Common myeloid progenitor, CD34-positive (primary cell): ENCODE results near the gene KCNIP1.
A peak's percentile ranks its signal among the peaks of the same experiment; 100 is the strongest.

Source experiments
- CTCF ChIA-PET: fragments of 350-600 bp; sonication (Branson Sonifier 250); formaldehyde crosslinking; loops from one replicate; lab custom pipeline; 2021; ENCODE audit warnings: antibody characterized with exemption; lab: Charles Lee
- POLR2A ChIA-PET: fragments of 350-600 bp; sonication (Branson Sonifier 250); formaldehyde crosslinking; loops from one replicate; lab custom pipeline; 2021; ENCODE audit warnings: antibody characterized with exemption; lab: Charles Lee
- DNase-seq, 3 donors: peaks; one replicate each; pipeline versions ENCODE4 v3.0.0 to v3.0.0-alpha.2; 2013
- H3K27ac ChIP-seq, 2 experiments: 1 replicate in 1 of 2; 2 replicates in 1 of 2; pipeline ENCODE4 v1.7.0; 2013; ENCODE audit warnings: inconsistent platforms in 2 of 2, low read length in 2 of 2, mild to moderate bottlenecking in 2 of 2, low read depth in 1 of 2, moderate library complexity in 1 of 2; ENCODE audit not compliant: severe bottlenecking in 2 of 2, insufficient read depth in 1 of 2, poor library complexity in 1 of 2
- H3K27me3 ChIP-seq, 5 experiments: replicated peaks in 2 of 5; 1 replicate in 3 of 5; 2 replicates in 2 of 5; pipeline versions ENCODE4 v1.6.1 to v1.7.0; 2013; ENCODE audit warnings: low read length in 4 of 5, mild to moderate bottlenecking in 2 of 5, moderate library complexity in 2 of 5, inconsistent platforms in 1 of 5; ENCODE audit not compliant: insufficient read depth in 5 of 5, control insufficient read depth in 4 of 5
- H3K36me3 ChIP-seq, 4 experiments: 1 replicate in 2 of 4; 2 replicates in 2 of 4; pipeline versions ENCODE4 v1.6.1 to v1.7.0; 2013; ENCODE audit warnings: low read length in 3 of 4, control low read depth in 1 of 4, mild to moderate bottlenecking in 1 of 4; ENCODE audit not compliant: control insufficient read depth in 4 of 4, insufficient read depth in 4 of 4
- H3K4me1 ChIP-seq, 4 experiments: 1 replicate in 3 of 4; 2 replicates in 1 of 4; pipeline versions ENCODE4 v1.6.1 to v1.7.1; 2013; ENCODE audit warnings: low read length in 3 of 4, mild to moderate bottlenecking in 3 of 4, control low read depth in 1 of 4, inconsistent platforms in 1 of 4, moderate library complexity in 1 of 4; ENCODE audit not compliant: control insufficient read depth in 4 of 4, insufficient read depth in 4 of 4; ENCODE audit errors: control extremely low read depth in 1 of 4
- H3K4me3 ChIP-seq, 7 experiments: 1 replicate in 4 of 7; 2 replicates in 3 of 7; pipeline versions ENCODE4 v1.5.1 to v1.7.0; 2013; ENCODE audit warnings: mild to moderate bottlenecking in 7 of 7, low read length in 6 of 7, moderate library complexity in 6 of 7, inconsistent platforms in 2 of 7, low read depth in 2 of 7, control low read depth in 1 of 7; ENCODE audit not compliant: insufficient read depth in 4 of 7, control insufficient read depth in 1 of 7; ENCODE audit errors: extremely low read depth in 1 of 7
- H3K9me3 ChIP-seq, 5 experiments: 1 replicate in 4 of 5; 2 replicates in 1 of 5; pipeline versions ENCODE4 v1.6.1 to v1.7.1; 2013; ENCODE audit warnings: low read length in 4 of 5, mild to moderate bottlenecking in 2 of 5, inconsistent platforms in 1 of 5, low read depth in 1 of 5, moderate library complexity in 1 of 5; ENCODE audit not compliant: control insufficient read depth in 4 of 5, insufficient read depth in 2 of 5; ENCODE audit errors: control extremely low read depth in 1 of 5
- WGBS: methylation state at CpG from one replicate; pipeline ENCODE4 v1.1.5; 2013; ENCODE audit not compliant: insufficient coverage; 5-methylcytosine and 5-hydroxymethylcytosine counted together

Gene KCNIP1

DNA sequence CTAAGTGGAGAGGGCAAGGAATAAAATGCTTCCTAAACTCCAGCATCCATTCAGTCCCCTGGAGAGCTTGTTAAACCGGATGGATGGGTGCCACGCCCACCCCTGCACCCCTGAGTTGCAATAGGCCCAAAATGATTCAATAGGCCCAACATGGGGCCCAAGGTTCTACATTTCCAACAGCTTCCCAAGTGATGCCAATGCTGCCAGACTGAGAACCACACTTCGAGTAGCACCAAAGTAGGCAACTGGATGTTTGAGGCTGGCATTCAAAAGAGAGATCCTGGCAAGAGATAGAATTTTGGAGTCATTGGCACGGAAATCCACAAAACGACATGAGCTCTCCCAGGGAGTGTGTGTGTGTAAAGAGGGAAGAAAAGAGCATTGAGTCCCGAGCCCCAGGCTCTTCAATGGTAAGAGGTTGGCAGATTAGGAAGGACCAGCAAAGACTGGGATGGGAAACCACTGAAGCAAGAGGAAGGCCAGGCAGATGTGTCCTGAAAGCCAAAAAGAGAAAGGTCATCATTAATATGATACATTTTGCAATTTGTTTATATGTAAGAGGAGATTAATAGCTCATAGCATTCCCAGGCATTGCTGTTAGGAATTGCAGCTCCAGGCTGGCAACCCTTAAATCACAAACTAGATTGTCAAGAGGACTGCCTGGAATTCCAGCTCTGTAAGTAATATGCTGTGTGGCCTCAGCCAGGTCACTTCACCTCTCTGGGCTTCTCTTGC lies 130.6 kb downstream of the KCNIP1 start:
- H3K4me1 ChIP-seq: peaks cover 0 to 19% (median 15%) of the 10 kb centered on the region in 4 experiments
- H3K9me3 ChIP-seq: no peaks in the 10 kb centered on the region
- H3K27ac ChIP-seq: no peak overlapping the region
- POLR2A ChIA-PET: no interaction called here
- H3K36me3 ChIP-seq: no peaks in the 10 kb centered on the region
- H3K27me3 ChIP-seq: no peaks in the 10 kb centered on the region
- H3K4me3 ChIP-seq: peak overlapping the region in 2 of 7 experiments; percentile 34 to 68
- 90% methylated on average over 6 of the region's 6 CpGs for WGBS
- CTCF ChIA-PET: interaction anchor here (1.0 to 7.2 kb wide), 13 partner anchors 8 to 408 kb away, joined by 3 to 112 read pairs (median 5); no protein-coding TSS in a partner anchor
- DNase-seq: no peak

DNA sequence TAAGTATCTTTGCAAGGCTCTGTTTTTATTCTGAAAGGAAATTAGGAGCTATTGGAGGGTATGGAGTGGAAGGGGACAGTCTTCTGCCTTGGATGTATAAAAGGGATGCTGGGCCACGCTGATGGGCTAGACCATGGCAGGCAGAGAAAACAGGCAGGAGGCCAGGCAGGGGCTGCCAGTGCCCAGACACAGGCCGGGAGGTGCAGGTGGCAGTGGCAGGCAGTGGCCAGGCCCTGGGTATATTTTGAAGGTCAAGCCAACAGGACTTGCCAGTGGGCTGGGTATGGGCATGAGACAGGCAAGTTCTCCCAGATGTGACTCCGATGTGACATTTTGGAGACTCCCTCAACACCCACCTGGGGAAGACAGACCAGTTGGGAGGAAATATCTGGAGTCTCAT lies 131.9 kb downstream of the KCNIP1 start:
- H3K27ac ChIP-seq: no peak overlapping the region
- no peaks in the 10 kb centered on the region for H3K27me3 ChIP-seq
- DNase-seq: no peak
- CTCF ChIA-PET: interaction anchor here (1.3 to 7.2 kb wide), 6 partner anchors 19 to 208 kb away, joined by 5 to 112 read pairs (median 11); no protein-coding TSS in a partner anchor
- 96% methylated on average over 3 of the region's 3 CpGs for WGBS
- H3K36me3 ChIP-seq: no peaks in the 10 kb centered on the region
- H3K4me1 ChIP-seq: peaks cover 0 to 19% (median 15%) of the 10 kb centered on the region in 4 experiments
- no peak overlapping the region for H3K4me3 ChIP-seq
- H3K9me3 ChIP-seq: no peaks in the 10 kb centered on the region
- POLR2A ChIA-PET: no interaction called here

DNA sequence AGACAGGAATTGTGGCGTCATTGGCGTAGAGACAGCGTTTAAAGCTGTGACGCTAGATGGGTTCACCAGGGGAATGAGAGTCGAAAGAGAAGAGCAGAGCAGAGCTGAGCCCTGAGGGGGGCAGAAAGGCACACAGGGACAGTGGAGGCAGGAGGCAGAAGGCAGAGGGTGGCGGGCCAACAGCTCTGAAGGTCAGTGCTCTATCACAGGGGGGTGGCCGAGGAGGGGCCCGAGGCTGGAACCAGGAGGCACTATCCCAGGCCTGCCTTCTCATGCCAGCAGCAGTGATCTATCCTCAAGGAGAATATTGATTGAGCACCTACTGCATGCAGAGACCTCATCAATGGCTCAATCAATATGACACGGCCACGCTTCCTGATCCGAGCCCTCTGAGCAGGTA lies 132.4 kb downstream of the KCNIP1 start:
- Histone ChIP-seq H3K4me3 (no peak overlapping the region), H3K27ac (no peak overlapping the region), H3K9me3 (no peaks in the 10 kb centered on the region), H3K36me3 (no peaks in the 10 kb centered on the region), H3K27me3 (no peaks in the 10 kb centered on the region), H3K4me1 (peaks cover 0 to 17% (median 14%) of the 10 kb centered on the region in 4 experiments)
- ChIA-PET POLR2A (no interaction called here), CTCF (interaction anchor here (4.8 to 7.2 kb wide), 2 partner anchors 156 to 203 kb away, joined by 78 to 112 read pairs; no protein-coding TSS in a partner anchor)
- WGBS: 97% methylated on average over 9 of the region's 11 CpGs
- no peak for DNase-seq

DNA sequence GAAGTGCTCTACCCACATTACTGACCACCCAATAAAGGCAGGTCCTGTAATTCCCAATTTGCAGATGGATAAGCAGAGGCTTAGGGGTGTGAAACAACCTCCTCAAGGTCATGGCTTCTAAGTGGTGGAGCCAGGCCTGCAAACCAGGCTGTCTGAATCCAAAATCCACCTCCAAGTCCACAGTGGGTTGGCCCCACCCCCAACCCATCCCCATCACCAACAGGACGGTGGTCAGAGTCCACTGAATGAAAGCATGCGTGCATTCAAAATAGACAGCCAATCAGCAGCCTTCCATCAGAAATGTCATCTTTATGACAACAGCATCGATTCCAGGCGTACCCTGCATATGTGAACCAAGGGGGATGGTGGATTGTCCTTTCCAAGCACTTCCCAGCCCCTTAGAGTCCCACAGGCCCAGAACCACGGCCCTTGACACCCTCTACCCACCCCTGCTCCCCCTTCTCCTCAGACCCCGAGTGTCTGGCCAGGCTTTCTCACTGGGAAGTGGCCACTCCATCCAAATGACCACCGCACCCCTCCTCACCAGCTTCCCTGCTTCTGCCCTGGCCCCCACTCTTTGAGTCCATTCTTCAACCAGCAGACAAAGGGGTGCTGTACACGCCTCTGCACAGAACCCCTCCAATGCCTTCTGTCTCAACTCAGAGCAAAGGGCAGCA lies 133.1 kb downstream of the KCNIP1 start:
- DNase-seq: no peak
- no peaks in the 10 kb centered on the region for H3K27me3 ChIP-seq
- CTCF ChIA-PET: interaction anchor here (2.1 to 4.8 kb wide), 2 partner anchors 38 to 155 kb away, joined by 5 to 78 read pairs; no protein-coding TSS in a partner anchor
- H3K27ac ChIP-seq: no peak overlapping the region
- H3K9me3 ChIP-seq: no peaks in the 10 kb centered on the region
- POLR2A ChIA-PET: no interaction called here
- no peak overlapping the region for H3K4me3 ChIP-seq
- no peaks in the 10 kb centered on the region for H3K36me3 ChIP-seq
- H3K4me1 ChIP-seq: peaks cover 0 to 17% (median 13%) of the 10 kb centered on the region in 4 experiments
- WGBS: 94% methylated on average over 7 of the region's 8 CpGs

DNA sequence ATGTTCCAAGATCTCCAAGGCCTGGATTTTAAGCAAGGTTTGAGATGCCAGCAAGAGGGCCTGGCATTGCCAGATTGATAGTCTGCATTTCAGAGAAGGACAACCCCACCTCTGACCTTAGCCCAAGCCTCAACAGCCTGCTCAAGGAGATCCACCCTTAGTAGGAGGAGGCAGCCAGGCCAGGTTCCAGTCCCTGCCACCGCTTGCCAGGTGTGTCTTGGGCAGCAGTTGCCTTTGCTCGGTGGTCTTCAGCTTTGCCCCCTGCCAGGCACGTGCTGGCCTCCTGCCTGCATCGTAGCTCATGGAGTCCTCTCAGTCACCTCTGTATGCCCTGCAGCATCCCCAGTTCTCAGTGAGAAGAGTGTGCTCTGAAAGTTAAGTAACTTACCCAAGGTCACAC lies 134.2 kb downstream of the KCNIP1 start:
- POLR2A ChIA-PET: interaction anchor here (0.6 kb wide), 1 partner anchor 1896 kb away, joined by 5 read pairs; no protein-coding TSS in a partner anchor
- CTCF ChIA-PET: interaction anchor here (0.6 to 4.8 kb wide), 19 partner anchors 11 to 342 kb away, joined by 3 to 78 read pairs (median 3); no protein-coding TSS in a partner anchor

DNA sequence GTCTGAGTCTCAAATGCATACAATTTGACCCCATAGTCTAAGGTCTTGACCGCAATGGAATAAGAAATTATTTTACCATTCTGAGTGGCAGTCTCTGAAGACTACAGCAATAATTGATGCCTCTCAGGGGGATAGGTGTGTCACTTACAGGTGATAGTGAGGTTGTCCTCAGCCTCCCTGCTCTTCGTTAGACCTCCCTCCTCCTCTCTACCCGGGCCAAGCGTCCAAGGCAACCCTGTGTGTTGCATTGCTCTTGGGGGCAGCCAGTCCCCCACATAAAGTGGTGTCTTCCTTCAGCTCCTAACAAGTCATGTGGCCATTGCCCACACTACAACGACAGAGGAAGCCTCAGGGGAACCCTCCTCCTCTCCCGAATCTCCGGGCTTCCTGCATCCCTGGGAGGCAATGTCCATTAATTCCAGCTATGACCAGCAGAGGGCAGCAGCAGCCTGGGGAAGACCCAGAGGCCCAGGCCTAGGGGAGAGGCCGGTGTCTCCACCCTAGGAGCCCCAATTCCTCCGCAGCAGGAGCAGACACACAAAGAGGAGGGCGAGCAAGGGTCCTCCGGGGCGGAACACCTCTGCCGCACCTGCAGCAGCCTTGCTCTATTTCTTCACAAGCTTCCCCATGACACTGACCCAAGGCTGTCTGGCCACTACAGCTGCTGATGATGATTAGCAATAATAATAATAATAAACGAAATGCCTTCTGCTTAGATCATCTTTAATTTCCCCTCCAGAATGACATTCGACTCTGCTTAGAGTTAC lies 134.8 kb downstream of the KCNIP1 start:
- CTCF ChIA-PET: interaction anchor here (0.6 to 4.8 kb wide), 20 partner anchors 10 to 537 kb away, joined by 3 to 78 read pairs (median 3); no protein-coding TSS in a partner anchor
- no peaks in the 10 kb centered on the region for H3K9me3 ChIP-seq
- peak; percentile 53 to 73 (median 64) for DNase-seq
- 41% methylated on average over 12 of the region's 15 CpGs for WGBS
- H3K4me3 ChIP-seq: no peak overlapping the region
- H3K27me3 ChIP-seq: peaks cover 0 to 3% (median 0%) of the 10 kb centered on the region in 5 experiments
- POLR2A ChIA-PET: no interaction called here
- H3K4me1 ChIP-seq: peaks cover 0 to 16% (median 5%) of the 10 kb centered on the region in 4 experiments
- H3K27ac ChIP-seq: no peak overlapping the region
- no peaks in the 10 kb centered on the region for H3K36me3 ChIP-seq

More for the DNA sequence above, 134.2 kb downstream of the KCNIP1 start:
- WGBS: 100% methylated on average over 4 of the region's 4 CpGs
- no peak for DNase-seq
- no peaks in the 10 kb centered on the region for H3K27me3 ChIP-seq
- no peaks in the 10 kb centered on the region for H3K9me3 ChIP-seq
- H3K4me3 ChIP-seq: no peak overlapping the region
- no peaks in the 10 kb centered on the region for H3K36me3 ChIP-seq
- peaks cover 0 to 14% (median 9%) of the 10 kb centered on the region in 4 experiments for H3K4me1 ChIP-seq
- H3K27ac ChIP-seq: no peak overlapping the region
